Mammary epithelial cell (primary cell): ENCODE data around the gene EED.

Source experiments
- EZH2 ChIP-seq: IDR thresholded peaks from 2 replicates; pipeline ENCODE4 v1.6.1; 2012; ENCODE audit warnings: low read length, inconsistent platforms, borderline replicate concordance
- TF ChIP-seq, protein P1 (sequence below), 2 donors: IDR thresholded peaks in 1 of 2; conservative IDR thresholded peaks in 1 of 2; 2 replicates each; pipeline ENCODE4 v1.5.1; 2011 to 2012; ENCODE audit warnings: inconsistent platforms in 2 of 2, low read length in 2 of 2, mild to moderate bottlenecking in 2 of 2, control low read depth in 1 of 2, low read depth in 1 of 2; ENCODE audit not compliant: insufficient read depth in 1 of 2; ENCODE audit errors: extremely low read depth in 1 of 2

DNA sequence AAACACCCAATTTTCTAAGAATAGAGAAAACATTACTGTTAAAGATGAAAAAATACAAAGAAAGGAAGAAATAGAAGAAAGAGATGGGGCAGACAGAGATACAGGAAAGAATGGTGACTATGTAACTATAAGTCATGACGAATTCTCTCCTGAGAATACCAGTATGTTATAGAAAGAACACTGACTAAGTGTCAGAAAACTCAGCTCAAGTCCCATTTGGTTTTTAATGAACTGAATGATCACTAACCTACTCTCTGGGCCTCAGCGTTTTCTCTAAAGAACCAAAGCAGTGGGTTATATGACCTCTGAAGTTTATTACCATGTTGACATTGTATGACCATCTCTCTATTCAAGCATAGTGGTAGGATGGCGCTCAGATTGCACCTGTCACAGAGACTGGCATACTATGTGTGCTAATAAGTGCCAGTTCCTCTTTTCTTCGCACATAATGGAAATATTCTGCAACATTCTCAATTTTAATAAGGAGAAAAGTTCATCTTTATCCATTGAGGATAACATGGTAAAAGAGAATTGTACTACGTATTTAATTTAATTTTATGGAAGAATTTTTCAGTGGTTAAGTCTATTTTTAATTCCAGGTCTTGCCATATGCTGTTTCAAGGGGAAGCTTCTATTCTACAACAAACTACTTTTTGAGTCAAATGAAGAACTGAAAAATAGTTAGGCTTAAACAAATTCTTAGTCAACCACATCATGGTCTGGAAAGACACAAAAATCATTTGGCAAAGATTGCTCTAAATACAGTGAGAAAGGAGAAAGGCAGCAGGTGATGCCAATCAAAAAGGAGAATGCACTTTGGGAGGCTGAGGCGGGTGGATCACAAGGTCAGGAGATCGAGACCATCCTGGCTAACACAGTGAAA is 25.0 kb upstream of the EED start:
- TF ChIP-seq, protein P1, sequence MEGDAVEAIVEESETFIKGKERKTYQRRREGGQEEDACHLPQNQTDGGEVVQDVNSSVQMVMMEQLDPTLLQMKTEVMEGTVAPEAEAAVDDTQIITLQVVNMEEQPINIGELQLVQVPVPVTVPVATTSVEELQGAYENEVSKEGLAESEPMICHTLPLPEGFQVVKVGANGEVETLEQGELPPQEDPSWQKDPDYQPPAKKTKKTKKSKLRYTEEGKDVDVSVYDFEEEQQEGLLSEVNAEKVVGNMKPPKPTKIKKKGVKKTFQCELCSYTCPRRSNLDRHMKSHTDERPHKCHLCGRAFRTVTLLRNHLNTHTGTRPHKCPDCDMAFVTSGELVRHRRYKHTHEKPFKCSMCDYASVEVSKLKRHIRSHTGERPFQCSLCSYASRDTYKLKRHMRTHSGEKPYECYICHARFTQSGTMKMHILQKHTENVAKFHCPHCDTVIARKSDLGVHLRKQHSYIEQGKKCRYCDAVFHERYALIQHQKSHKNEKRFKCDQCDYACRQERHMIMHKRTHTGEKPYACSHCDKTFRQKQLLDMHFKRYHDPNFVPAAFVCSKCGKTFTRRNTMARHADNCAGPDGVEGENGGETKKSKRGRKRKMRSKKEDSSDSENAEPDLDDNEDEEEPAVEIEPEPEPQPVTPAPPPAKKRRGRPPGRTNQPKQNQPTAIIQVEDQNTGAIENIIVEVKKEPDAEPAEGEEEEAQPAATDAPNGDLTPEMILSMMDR (conservative IDR thresholded peaks at IDR 0.05 in 1 of 2, IDR thresholded peaks at IDR 0.05 in 1 of 2; ENCODE audit: extremely low read depth in 1 of 2, insufficient read depth in 1 of 2, low read depth in 1 of 2, low read length in 2 of 2): no peak
- TF ChIP-seq EZH2: no peak
